Central memory CD8-positive, alpha-beta T cell (primary cell): ENCODE results near the gene ZNF768.
A peak's percentile ranks its signal among the peaks of the same experiment; 100 is the strongest.

Experiments used
- ATAC-seq: fragments of 150-1000 bp; cut with Tn5 transposase; replicated peaks from 2 replicates; pipeline ENCODE4 v1.10.0; 2022; ENCODE audit warnings: mild to moderate bottlenecking, moderate FRiP score, moderate number of reproducible peaks; ENCODE audit not compliant: poor library complexity, severe bottlenecking; ENCODE audit errors: extremely low read depth
- DNase-seq, 2 donors: peaks; one replicate each; pipeline ENCODE4 v3.0.0; 2021; ENCODE audit warnings: low spot score in 2 of 2
- H3K27ac Mint-ChIP-seq: one replicate; pipeline ENCODE4 v1.8.0; 2022; ENCODE audit warnings: low read depth, mild to moderate bottlenecking, moderate library complexity, mixed read lengths
- H3K27me3 Mint-ChIP-seq: one replicate; pipeline ENCODE4 v1.8.0; 2022; ENCODE audit warnings: mixed read lengths
- H3K36me3 Mint-ChIP-seq: one replicate; pipeline ENCODE4 v1.8.0; 2022; ENCODE audit warnings: mild to moderate bottlenecking, moderate library complexity, mixed read lengths; ENCODE audit not compliant: insufficient read depth
- H3K4me1 Mint-ChIP-seq: one replicate; pipeline ENCODE4 v1.8.0; 2022; ENCODE audit warnings: mixed read lengths
- H3K4me3 Mint-ChIP-seq: one replicate; pipeline ENCODE4 v1.8.0; 2022; ENCODE audit warnings: mild to moderate bottlenecking, moderate library complexity, mixed read lengths
- H3K9me3 Mint-ChIP-seq: one replicate; pipeline ENCODE4 v1.8.0; 2022; ENCODE audit warnings: mixed read lengths

Gene ZNF768

DNA sequence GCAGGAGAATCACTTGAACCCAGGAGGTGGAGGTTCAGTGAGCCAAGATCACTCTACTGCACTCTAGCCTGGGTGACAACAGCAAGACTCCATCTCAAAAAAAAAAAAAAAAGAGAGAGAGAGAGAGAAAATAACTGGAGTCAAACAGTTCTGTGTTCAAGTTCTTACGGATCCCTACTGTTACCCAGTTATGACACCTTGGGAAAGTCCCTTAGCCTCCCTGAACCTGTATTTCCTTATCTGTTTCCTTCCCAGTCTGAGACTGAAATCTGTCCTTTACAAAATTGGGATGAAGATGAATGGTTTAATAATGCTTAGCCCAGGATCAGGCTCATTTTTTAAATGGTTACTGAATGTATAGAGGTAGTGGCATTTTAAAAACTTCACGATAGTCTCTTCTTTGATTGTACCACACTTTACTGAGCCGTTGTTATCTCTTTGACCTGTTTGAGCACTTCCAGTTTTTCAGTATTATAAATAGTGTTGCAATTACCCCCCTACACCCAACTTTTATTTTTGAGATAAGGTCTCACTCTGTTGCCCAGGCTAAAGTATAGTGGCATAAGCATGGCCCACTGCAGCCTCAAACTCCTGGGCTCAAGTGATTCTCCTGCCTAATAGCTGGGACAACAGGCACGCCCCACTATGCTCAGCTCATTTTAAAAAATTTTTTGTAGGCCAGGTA is 17.1 kb downstream of the ZNF768 start:
- H3K9me3 Mint-ChIP-seq = no peaks in the 10 kb centered on the region
- DNase-seq = no peak
- no peak overlapping the region for H3K4me3 Mint-ChIP-seq
- peaks cover 14% of the 10 kb centered on the region for H3K4me1 Mint-ChIP-seq
- ATAC-seq = no peak
- peaks cover 94% of the 10 kb centered on the region for H3K36me3 Mint-ChIP-seq
- H3K27ac Mint-ChIP-seq = peak overlapping the region; percentile 16
- no peaks in the 10 kb centered on the region for H3K27me3 Mint-ChIP-seq

DNA sequence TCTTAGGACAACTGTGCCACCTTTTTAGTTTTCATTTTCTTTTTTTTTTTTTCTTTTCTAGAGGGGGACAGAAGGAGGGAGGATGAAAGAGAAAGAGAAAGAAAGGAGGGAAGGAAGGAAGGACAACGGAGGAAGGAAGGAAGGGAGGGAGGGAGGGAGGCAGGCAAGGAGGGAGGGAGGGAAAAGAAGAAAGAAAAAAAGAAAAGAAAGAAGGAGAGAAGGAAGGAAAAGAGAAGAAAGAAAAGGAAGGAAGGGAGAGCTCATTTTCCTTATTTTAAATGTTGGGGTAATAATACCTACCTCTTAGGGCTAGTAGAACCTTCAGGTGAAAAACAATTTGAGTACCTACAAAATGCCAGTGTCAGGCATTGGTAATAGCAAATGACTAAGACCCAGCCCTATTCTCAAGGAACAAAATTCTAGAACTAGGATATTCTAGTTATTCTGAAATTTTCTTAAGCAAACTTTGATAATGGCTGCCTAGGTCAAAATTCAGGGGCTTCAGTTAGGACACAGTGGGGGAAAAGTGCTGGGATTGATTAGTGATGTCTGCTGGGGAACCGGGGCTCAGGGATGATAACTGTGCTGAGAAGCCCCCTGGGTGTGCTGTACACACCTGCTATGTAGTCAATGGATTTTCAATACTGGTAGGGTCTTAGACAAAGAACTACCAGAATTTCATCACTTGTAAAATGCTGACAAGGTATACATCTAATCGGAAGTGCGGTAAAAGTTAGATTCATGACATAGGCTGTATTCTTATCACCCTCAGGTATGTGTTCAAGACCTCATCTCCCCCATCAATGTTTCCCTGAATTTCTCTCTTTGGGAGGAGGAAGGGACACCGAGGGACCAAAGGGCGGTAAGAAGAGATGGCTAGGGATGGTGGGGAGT is 22.7 kb downstream of the ZNF768 start:
- Mint-ChIP-seq H3K4me1 (peaks cover 12% of the 10 kb centered on the region), H3K9me3 (no peaks in the 10 kb centered on the region), H3K36me3 (peaks cover 89% of the 10 kb centered on the region), H3K27ac (peak overlapping the region; percentile 62), H3K27me3 (no peaks in the 10 kb centered on the region), H3K4me3 (no peak overlapping the region)
- no peak for DNase-seq
- no peak for ATAC-seq

DNA sequence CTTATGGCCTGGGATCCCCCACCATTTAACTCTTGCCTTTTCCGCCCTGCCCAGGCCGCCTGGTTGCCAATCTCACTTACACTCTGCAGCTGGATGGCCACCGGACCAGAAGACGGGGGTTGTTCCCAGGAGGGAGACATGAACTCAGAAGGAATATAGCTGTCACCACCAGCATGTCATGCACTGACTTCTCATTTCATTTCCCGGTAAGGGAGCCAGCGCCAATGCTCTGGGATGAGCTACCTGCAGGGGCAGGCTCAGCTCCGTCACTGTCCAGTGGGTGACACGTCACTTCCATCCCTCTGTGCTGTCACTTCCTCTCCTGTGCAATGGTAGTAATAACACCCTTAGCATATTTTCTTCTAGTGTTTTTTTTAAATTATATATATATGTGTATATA is 27.1 kb downstream of the ZNF768 start:
- peaks cover 88% of the 10 kb centered on the region for H3K36me3 Mint-ChIP-seq
- H3K4me1 Mint-ChIP-seq = peaks cover 18% of the 10 kb centered on the region
- no peaks in the 10 kb centered on the region for H3K27me3 Mint-ChIP-seq
- peak overlapping the region; percentile 19 for H3K27ac Mint-ChIP-seq
- H3K9me3 Mint-ChIP-seq = no peaks in the 10 kb centered on the region
- no peak for ATAC-seq
- no peak overlapping the region for H3K4me3 Mint-ChIP-seq
- DNase-seq = no peak

DNA sequence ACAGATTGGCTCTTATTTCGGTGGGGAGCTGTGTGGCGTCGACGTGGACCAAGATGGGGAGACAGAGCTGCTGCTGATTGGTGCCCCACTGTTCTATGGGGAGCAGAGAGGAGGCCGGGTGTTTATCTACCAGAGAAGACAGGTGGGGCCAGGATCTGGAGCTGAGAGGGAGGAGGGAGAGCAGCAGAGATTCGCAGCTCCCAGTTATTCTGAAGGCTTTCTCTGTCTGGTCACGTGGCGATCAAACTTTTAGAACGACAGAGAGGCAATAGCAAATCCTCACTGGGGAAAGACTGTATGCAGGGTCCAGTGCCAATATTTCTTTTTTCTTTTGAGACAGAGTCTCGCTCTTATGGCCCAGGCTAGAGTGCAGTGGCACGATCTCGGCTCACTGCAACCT is 31.7 kb downstream of the ZNF768 start:
- Mint-ChIP-seq H3K27me3 (no peaks in the 10 kb centered on the region), H3K27ac (peak overlapping the region; percentile 35), H3K4me3 (no peak overlapping the region), H3K36me3 (peaks cover 91% of the 10 kb centered on the region), H3K9me3 (no peaks in the 10 kb centered on the region), H3K4me1 (peaks cover 24% of the 10 kb centered on the region)
- ATAC-seq (no peak), DNase-seq (no peak)

DNA sequence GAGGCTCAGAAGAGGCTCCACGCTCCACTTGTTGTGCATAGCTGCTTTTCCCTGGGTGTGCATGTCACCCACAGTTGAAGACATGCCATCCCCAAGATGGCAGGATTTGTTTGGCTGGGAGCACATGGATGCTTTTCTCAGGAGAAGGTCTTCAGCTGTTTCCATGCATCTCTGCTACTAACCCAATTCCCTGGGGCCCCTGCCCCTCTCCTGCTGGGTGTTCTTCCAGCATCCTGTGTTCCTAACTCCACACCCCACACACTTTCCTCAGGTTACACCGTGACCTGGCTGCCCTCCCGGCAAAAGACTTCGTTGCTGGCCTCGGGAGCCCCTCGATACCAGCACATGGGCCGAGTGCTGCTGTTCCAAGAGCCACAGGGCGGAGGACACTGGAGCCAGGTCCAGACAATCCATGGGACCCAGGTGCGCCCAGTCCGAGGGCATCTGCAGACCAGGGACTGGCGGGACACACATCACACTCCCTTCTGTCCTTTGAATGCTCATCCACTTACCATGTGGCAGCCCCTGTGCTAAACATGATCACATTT is 32.4 kb downstream of the ZNF768 start:
- ATAC-seq (no peak), DNase-seq (no peak)
- Mint-ChIP-seq H3K36me3 (peaks cover 92% of the 10 kb centered on the region), H3K4me1 (peaks cover 22% of the 10 kb centered on the region), H3K9me3 (no peaks in the 10 kb centered on the region), H3K4me3 (no peak overlapping the region), H3K27ac (no peak overlapping the region), H3K27me3 (no peaks in the 10 kb centered on the region)

DNA sequence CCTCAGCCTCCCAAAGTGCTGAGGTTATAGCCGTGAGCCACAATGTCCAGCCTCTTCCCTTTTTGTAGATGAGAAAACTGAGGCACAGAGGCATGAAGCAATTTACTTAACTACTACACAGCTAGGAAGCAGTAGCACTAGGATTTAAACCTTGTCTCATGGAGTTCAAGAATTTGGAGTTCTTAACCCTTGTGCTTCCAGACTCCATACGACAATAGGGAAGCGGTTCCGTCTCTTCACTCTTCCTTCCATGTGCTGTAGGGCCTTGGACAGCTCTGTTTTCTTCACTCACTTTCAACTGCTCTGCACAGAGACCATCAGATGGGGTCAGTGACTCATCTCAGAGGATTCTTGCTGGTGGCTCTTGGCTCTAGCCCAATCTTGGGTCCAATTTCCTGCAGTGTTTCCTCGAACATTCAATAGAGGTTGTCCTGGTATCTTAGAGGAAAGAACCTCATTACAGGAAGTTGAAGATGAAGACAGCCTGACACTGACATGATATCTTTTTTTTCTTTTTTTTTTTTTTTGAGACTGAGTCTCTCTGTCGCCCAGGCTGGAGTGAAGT is 34.5 kb downstream of the ZNF768 start:
- H3K9me3 Mint-ChIP-seq = no peaks in the 10 kb centered on the region
- ATAC-seq (no peak), DNase-seq (no peak)
- H3K27ac Mint-ChIP-seq = peak overlapping the region; percentile 27
- peaks cover 32% of the 10 kb centered on the region for H3K4me1 Mint-ChIP-seq
- H3K27me3 Mint-ChIP-seq = no peaks in the 10 kb centered on the region
- H3K4me3 Mint-ChIP-seq = no peak overlapping the region
- peaks cover 93% of the 10 kb centered on the region for H3K36me3 Mint-ChIP-seq

DNA sequence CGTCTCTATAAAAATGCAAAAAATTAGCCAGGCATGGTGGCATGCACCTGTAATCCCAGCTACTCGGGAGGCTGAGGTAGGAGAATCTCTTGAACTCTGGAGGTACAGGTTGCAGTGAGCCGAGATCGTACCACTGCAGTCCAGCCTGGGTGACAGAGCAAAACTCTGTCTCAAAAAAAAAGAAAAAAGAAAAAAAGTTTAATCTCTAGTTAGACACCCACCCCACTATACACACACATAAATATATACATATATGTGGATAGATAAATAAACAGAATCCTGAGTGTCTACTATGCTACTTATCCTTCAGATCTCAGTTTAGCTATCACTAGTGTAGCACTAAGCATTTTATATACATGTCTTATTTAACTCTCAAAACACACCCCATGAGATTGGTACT is 35.1 kb downstream of the ZNF768 start:
- Mint-ChIP-seq H3K9me3 (no peaks in the 10 kb centered on the region), H3K27ac (no peak overlapping the region), H3K4me1 (peaks cover 37% of the 10 kb centered on the region), H3K36me3 (peaks cover 93% of the 10 kb centered on the region), H3K4me3 (no peak overlapping the region), H3K27me3 (no peaks in the 10 kb centered on the region)
- no peak for DNase-seq
- ATAC-seq = no peak

DNA sequence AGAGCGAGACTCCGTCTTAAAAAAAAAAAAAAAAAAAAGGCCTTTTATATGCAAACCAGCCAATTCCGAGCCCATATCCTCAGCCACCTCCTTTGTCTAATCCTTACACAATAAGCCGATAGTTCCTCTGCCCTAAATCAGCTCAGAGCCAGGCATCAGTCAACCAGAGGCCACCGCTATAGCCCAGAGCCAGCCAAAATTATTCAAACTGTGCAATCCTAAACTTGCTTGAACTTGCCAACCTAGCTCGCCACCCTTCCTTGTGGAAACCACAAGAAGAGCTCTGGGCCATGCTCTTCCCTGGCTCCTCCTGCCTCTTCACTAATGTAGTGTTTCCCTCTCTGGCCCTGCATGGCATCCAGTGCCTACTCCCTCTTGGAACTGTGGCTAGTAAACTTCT is 36.2 kb downstream of the ZNF768 start:
- Mint-ChIP-seq H3K27me3 (no peaks in the 10 kb centered on the region), H3K4me3 (no peak overlapping the region), H3K4me1 (peaks cover 44% of the 10 kb centered on the region), H3K9me3 (no peaks in the 10 kb centered on the region), H3K27ac (peak overlapping the region; percentile 19), H3K36me3 (peaks cover 93% of the 10 kb centered on the region)
- ATAC-seq = no peak
- no peak for DNase-seq

DNA sequence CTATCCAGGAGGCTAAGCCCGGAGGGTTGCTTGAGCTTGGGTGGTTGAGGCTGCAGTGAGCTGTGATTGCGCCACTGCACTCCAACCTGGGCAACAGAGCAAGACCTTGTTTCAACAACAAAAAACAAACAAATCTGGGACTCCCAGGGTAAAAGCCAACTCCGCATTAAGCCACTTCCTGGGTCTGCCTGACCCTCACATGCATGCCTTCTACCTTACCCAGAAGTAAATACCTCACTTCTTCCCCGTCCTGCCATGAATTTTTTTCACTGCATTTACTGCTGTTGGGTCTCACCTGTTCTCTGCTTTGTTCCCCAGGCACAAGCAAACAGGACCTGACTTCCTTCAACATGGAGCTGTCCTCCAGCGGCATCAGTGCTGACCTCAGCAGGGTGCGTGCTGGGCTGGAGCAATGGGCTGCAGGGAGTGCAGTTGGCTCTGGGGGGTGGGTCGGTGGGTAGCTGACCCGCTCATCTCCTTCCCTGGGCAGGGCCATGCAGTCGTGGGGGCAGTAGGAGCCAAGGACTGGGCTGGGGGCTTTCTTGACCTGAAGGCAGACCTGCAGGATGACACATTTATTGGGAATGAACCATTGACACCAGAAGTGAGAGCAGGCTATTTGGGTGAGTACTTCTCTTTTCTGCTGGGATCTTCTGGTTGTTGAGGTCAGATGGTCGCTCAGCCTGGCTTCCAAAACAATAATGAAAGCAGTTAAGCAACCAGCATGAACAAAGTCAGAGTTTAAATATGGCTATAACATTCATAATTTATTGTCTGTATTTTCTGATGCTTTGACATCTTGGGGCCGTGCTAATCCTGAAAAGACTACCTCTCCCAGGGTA is 37.4 kb downstream of the ZNF768 start:
- Mint-ChIP-seq H3K27me3 (no peaks in the 10 kb centered on the region), H3K27ac (peak overlapping the region; percentile 73), H3K4me1 (peaks cover 36% of the 10 kb centered on the region), H3K36me3 (peaks cover 93% of the 10 kb centered on the region), H3K4me3 (no peak overlapping the region), H3K9me3 (no peaks in the 10 kb centered on the region)
- no peak for ATAC-seq
- no peak for DNase-seq

DNA sequence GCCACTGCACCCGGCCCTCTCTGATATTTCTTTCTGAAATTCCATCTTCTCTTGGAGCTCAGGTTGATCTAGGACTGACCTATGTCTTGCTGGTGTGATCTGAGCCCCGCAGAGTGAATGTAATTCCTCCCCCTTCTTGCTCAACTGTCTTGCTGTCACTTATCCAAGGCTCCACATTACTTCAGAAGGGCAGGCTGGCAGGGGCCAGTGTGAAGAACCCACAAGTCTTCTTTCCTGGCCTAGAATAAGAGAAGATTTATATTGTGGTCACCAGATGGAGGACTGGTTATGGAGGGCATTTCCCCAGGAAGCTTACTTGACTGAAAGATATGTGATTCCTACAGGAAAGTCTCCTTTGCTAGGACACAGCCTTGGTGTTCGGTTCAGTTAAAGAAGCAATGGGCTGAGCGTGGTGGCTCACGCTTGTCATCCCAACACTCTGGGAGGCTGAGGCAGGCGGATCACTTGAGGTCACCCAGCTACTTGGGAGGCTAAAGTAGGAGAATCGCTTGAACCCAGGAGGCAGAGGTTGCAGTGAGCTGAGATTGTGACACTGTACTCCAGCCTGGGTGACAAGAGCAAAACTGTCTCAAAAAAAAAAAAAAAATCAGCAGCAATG is 40.4 kb downstream of the ZNF768 start:
- no peaks in the 10 kb centered on the region for H3K27me3 Mint-ChIP-seq
- no peak for ATAC-seq
- H3K9me3 Mint-ChIP-seq = no peaks in the 10 kb centered on the region
- H3K4me1 Mint-ChIP-seq = peaks cover 40% of the 10 kb centered on the region
- H3K27ac Mint-ChIP-seq = peak overlapping the region; percentile 87
- no peak for DNase-seq
- no peak overlapping the region for H3K4me3 Mint-ChIP-seq
- H3K36me3 Mint-ChIP-seq = peaks cover 96% of the 10 kb centered on the region

DNA sequence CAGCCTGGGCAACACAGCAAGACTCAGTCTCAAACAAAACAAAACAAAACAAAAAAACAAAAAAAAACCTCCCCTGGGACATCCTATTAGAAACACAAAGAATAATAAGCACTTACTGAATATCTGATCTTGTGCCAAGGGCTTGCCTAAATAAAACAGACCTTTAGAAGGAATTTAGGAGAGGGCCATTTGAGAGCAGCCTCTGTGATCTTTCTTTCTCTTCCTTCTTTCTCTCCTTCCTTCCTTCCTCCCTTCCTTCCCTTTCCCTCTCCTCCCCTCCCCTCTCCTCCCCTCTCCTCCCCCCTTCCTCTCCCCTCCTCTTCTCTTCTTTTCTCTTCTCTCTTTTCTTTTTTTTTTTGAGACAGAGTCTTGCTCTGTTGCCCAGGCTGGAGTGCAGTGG is 41.5 kb downstream of the ZNF768 start:
- H3K36me3 Mint-ChIP-seq = peaks cover 97% of the 10 kb centered on the region
- H3K27me3 Mint-ChIP-seq = no peaks in the 10 kb centered on the region
- ATAC-seq (no peak), DNase-seq (no peak)
- no peaks in the 10 kb centered on the region for H3K9me3 Mint-ChIP-seq
- H3K4me1 Mint-ChIP-seq = peaks cover 49% of the 10 kb centered on the region
- H3K4me3 Mint-ChIP-seq = peak overlapping the region; percentile 20
- peak overlapping the region; percentile 87 for H3K27ac Mint-ChIP-seq

DNA sequence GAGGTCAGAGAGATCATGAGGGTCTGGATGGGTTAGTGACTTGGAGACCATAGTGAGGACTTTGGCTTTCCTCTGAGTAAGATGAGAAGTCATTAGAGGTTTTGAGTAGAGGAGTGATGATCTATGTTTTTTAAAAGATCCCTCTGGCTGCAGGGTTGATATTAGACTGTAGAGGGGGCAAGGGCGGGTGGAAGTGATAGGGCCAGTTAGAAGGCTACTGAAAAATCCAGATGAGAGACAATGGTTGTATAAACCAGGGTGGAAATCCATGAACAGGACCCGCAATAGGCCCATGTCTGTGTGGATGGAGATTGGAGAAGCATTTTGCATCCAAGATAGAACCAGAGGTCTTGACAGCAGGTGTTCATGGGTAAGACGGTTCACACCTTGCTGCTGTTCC is 44.0 kb downstream of the ZNF768 start:
- Mint-ChIP-seq H3K27me3 (no peaks in the 10 kb centered on the region), H3K4me1 (peaks cover 52% of the 10 kb centered on the region), H3K4me3 (peak overlapping the region; percentile 19), H3K36me3 (peaks cover 96% of the 10 kb centered on the region), H3K27ac (no peak overlapping the region), H3K9me3 (no peaks in the 10 kb centered on the region)
- DNase-seq = no peak
- ATAC-seq = no peak
